ENCODE data around the gene PERCC1.
"Not testable (repeated sequence)": the region's sequence is repeated elsewhere in the genome, so short reads cannot be mapped to it uniquely, and the experiment has no call there.

The PERCC1 gene

DNA sequence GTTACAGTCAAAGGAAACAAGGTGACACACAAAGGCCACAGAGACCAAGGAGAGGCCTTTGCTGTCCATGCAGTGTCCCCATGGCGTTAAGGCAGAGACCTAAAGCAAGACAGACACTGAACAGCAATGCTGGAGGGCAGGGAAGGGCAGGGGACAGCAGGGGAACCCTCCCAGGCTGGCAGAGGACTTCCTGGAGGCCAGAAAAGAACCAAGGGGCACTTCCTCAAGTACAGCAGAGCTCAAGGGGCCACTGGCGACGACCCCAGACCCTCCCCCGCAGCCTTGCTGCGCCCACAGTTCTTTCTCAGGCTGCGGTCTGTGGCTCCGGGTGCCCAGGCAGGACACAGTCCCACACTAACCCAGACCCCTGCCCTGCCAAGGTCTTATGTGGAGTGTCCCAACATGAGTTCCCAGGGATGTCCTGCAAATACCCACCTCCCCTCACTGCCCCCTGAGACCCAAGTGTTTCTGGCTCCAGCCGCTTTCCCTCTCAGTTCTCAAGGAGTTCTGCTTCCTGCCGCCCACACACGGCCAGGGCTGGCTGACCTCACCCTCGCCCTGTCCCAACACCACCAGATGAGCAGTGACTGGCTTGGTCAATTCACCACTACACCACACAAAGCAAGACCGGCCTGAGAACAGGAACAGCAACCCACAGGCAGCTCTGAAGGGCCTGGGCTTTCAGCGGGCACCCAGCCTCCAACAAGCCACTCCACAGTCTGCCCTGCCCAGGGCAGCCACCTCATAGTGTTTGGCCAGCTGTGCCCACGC is 39.8 kb downstream of the PERCC1 start:
- no peak for DNase-seq

DNA sequence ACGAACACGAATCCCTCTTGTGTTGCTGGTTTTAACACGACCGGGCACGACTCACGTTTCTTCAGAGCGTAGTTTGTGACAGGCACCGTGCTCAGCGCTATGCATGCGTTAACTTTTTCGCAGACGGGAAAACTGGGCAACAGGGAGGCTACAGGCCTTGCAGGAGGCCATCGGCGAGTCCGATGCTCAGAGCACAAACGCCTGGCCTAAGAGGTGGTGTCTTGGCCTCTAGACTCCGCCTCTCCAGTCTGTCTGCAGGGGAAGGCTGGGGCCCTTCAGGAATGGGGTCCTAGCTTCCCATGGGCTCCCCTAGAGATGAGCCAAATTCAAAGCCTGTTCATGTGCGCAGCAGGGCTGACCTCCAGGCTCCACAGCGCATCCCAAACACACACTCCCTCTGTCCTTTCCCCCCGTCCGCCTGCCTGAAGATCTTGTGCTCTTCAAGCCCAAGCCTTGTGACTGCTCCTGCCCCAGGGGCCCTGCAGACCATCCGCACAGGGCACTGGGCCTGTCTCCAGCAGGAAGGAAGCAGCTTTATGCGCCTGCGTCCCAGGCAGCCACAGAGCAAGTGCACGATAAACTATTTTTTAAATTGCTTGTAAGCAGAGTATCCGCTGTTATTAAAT is 40.8 kb downstream of the PERCC1 start:
- no peak for DNase-seq

DNA sequence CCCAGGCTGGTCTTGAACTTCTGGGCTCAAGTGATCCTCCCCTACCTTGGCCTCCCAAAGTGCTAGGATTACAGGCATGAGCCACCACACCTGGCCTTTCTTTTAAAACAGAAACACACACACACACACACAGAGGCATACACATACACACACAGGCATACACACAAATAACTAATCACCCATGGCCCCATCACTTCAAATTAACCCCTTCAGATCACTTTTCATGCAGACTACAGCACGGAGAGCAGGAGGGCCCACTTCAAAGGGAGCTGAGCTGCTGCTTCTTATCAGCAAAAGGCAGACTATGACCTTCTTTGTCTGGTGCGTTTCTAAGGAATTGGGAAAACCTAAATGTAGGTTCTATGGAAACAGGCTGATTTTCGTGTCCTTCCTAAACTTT is 42.1 kb downstream of the PERCC1 start:
- no peak for DNase-seq

DNA sequence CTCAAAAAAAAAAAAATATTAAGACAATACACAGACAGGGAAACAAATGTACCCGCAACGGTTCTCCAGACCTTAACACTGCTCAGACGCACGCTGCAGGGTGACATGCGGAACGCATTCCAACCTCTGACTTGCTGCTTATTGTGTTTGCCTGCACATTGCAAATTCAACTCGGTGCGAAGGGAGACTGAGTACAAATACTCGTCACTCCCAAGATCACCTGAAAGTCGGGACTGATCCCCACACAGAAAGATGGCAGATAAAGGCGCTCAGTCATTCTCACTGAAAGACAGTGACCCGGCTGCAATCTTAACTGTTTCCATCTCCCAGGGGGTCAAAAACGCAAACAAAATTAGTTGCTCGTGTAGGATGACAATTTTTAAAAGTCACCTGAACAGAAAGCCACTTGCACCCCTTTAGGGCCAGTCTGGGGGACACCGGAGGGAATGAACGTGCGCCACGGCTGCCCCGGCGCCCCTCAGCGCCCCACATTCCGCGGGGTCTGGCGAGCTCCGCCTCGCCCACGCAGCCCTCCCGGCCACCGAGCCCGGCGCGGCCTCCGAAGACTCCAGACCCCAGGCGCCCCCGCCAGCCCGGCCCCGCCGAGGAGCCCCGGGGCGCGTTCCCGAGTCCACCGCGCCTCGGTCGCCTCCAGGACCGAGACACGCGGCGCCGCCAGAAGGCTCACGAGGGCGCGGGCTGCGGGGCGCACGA is 43.4 kb downstream of the PERCC1 start:
- no peak for DNase-seq

DNA sequence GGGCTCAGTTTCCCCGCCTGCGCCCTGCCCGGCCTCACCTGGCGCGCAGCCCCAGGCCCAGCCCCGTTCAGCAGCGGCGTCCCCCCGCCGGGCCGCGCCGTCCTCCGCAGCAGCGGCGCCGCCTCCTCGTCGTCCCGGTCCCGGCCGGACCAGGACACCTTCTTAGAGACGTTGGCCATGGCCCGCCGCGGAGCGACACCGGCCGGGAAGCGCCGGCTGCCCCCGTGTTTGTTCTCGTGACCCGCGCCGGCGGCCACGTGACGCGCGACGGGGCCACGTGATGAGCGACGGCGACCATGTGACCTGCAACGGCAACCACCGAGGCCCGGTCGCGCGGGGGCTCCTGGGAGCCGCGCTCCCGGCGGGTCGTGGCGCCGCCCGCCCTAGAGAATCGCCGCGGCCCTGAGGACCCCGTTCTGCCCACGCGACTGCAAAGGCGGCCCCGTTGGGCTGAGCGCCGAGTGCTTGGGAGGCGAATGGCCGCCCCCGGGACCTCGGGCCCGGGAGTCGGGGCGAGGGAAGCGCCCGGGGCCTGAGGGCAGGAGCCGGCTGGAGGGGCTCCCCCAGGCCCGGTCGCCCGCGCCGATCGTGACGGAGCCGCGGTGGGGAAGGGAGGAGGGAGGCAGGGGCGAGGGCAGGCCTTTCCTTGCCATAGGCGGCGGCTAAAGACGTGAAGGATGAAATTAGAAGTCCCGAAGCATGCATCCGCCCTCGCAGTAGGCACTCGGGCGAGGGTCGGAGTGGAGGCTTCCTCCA is 44.1 kb downstream of the PERCC1 start, which contains the start of gene CLCN7:
TSS of gene CLCN7 (minus strand) at position 233 of the 756 bp plus-strand sequence. CDS start at position 179, 54 bp downstream.
- peak; percentile 81 for DNase-seq

DNA sequence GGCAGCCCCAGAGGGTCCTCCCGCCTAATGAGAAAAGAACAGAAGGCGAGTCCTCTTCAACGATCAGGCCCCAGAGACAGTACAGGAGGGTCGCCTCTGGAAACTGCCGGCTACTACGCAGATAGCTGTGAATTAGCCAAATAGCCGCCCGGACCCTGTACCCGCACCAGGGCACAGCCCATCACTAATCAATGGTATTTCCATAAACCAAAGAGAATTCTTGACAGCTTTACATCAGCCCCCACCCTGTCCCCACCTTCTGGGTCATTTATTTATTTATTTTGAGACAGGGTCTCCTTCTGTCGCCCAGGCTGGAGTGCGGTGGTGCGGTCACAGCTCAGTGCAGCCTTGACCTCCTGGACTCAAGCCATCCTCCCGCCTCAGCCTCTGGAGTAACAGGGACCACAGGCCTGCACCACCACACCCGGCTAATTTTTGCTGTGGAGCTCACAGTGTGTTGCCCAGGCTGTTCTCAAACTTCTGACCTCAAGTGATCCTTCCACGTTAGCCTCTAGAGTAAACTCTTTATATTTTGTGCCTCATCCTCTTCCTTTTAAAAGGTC is 44.8 kb downstream of the PERCC1 start:
- no peak for DNase-seq

DNA sequence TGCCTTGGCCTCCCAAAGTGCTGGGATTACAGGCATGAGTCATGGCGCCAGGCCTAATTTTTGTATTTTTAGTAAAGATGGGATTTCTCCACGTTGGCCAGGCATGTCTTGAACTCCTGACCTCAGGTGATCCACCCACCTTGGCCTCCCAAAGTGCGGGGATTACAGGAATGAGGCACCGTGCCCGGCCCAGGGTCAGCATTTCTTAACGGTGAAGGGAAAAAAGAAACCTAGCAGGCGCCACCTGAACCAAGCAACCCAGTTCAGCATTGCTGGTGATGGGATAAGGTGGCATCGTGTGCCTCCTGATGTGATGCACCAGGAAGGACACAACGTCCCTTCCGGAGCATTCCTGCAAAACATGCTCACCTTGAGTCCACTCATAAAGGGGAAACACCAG is 46.2 kb downstream of the PERCC1 start:
- no peak for DNase-seq

DNA sequence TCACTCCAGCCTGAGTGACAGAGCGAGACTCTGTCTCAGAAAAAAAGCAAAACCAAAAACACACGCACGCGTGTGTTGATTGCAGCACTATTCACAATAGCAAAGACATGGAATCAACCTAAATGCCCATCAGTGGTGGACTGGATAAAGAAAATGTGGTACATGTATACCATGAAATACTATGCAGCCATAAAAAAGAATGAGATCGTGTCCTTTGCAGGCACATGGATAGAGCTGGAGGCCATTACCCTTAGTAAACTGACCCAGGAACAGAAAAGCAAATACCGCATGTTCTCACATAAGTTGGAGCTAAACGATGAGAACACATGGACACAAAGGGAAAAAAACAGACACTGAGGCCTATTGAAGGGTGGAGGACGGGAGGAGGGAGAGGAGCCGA is 48.1 kb downstream of the PERCC1 start:
- not testable (repeated sequence) for DNase-seq

DNA sequence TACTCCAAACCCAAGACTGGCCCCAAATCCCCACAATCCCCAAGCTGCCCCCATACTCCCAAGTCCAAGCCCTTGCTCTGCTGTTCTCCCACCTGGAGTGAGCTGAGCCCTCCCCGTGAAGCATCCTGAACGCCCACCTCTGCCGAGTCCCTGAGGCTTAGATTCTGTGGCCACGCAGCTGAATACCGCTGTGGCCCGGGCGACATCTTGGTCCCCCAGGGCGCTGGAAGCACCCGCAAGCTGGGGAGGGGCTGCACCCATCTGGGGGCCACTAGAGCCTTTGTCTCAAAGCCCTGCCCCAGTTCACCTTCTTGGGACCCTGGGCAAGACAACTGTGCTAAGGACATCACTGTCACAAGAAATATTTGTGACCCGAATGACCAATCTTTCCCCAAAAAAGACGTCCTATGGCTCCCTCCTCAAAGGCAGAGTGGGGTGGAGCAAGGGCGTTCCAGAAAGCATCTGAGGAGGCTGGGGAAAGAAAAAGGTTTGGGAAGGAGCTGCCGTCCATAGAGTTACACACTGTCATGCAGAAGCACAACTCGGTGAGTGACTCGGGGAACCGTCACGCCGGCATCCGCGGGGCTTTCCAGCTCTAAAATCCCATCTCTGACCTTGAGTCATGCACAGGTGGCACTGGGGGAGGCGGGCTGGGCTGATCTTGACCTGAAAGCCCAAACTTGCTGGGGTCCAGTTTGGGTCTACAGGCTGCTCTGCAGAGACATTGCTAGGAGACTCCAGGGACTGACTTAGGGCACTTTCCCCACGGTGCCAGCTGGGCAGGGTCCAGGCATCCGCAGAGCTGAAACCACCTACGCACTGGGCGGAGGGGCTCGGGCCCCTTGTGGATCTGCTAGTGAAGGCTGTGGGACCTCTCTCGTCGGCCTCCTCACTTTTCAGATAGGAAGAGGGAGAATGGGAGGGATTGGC is 51.3 kb downstream of the PERCC1 start:
- DNase-seq: no peak
